Measurements from ENCODE around the gene SDE2.

The SDE2 gene

GRCh38 chr1:225995919-225996864 lies 3.0 kb downstream of the SDE2 start:
- H2AFZ ChIP-seq (ENCODE audit: low read depth, low read length, severe bottlenecking): no peak overlapping the region
- peaks cover 18% of the 10 kb centered on the region; the same call in 1 of the 2 replicates for H3K36me3 ChIP-seq (ENCODE audit: low read length)
- H3K9me2 ChIP-seq (replicated peaks; ENCODE audit: insufficient read depth, low read length): no peaks in the 10 kb centered on the region
- H3K27me3 ChIP-seq (ENCODE audit: low read length): no peaks in the 10 kb centered on the region
- no peaks in the 10 kb centered on the region for H3K9me3 ChIP-seq (ENCODE audit: insufficient read depth, low read length)
- peak overlapping the region; percentile 70 for H3K27ac ChIP-seq (ENCODE audit: low read depth, low read length)
- peak overlapping the region; percentile 93 for H3K4me2 ChIP-seq (ENCODE audit: low read depth, low read length, poor library complexity, severe bottlenecking)
- H3K79me2 ChIP-seq (ENCODE audit: insufficient read depth, low read length): peaks cover 54% of the 10 kb centered on the region
- TF ChIP-seq CTCF (IDR thresholded peaks at IDR 0.05; ENCODE audit: insufficient read depth, low read length, poor library complexity, severe bottlenecking) (no peak), EZH2phosphoT487 (conservative IDR thresholded peaks at IDR 0.05; ENCODE audit: low read length) (no peak)
- peak overlapping the region; percentile 73 for H3K9ac ChIP-seq (ENCODE audit: low read length)
- peak overlapping the region; percentile 71 for H3K4me3 ChIP-seq (ENCODE audit: insufficient read depth, low read length, poor library complexity, severe bottlenecking)
- no peaks in the 10 kb centered on the region; the same call in 1 of the 2 replicates for H4K20me1 ChIP-seq (ENCODE audit: low read depth, low read length)
- H3F3A ChIP-seq (ENCODE audit: insufficient read depth): peaks cover 17% of the 10 kb centered on the region

- Histone ChIP-seq H3K27me3 (ENCODE audit: low read length) (no peaks in the 10 kb centered on the region), H3K4me2 (ENCODE audit: low read depth, low read length, poor library complexity, severe bottlenecking) (no peak overlapping the region), H3K9me3 (ENCODE audit: insufficient read depth, low read length) (no peaks in the 10 kb centered on the region), H3K79me2 (ENCODE audit: insufficient read depth, low read length) (peaks cover 33% of the 10 kb centered on the region), H3K27ac (ENCODE audit: low read depth, low read length) (no peak overlapping the region), H3K36me3 (ENCODE audit: low read length) (peaks cover 40% of the 10 kb centered on the region), H3K9me2 (replicated peaks; ENCODE audit: insufficient read depth, low read length) (no peaks in the 10 kb centered on the region), H2AFZ (ENCODE audit: low read depth, low read length, severe bottlenecking) (no peak overlapping the region), H4K20me1 (ENCODE audit: low read depth, low read length) (no peaks in the 10 kb centered on the region; the same call in 1 of the 2 replicates), H3K4me3 (ENCODE audit: insufficient read depth, low read length, poor library complexity, severe bottlenecking) (no peak overlapping the region), H3F3A (ENCODE audit: insufficient read depth) (peaks cover 12% of the 10 kb centered on the region), H3K9ac (ENCODE audit: low read length) (no peak overlapping the region)
- no peak for TF ChIP-seq EZH2phosphoT487 (conservative IDR thresholded peaks at IDR 0.05; ENCODE audit: low read length)
- TF ChIP-seq CTCF (IDR thresholded peaks at IDR 0.05; ENCODE audit: insufficient read depth, low read length, poor library complexity, severe bottlenecking): no peak
Measured at GRCh38 chr1:225990705-225991464, 8.3 kb downstream of the SDE2 start.

- Histone ChIP-seq H3K9me2 (replicated peaks; ENCODE audit: insufficient read depth, low read length) (no peaks in the 10 kb centered on the region), H3K79me2 (ENCODE audit: insufficient read depth, low read length) (peaks cover 14% of the 10 kb centered on the region), H3K4me2 (ENCODE audit: low read depth, low read length, poor library complexity, severe bottlenecking) (no peak overlapping the region), H3K9ac (ENCODE audit: low read length) (no peak overlapping the region), H3K36me3 (ENCODE audit: low read length) (peaks cover 58% of the 10 kb centered on the region), H3F3A (ENCODE audit: insufficient read depth) (peaks cover 14% of the 10 kb centered on the region), H2AFZ (ENCODE audit: low read depth, low read length, severe bottlenecking) (no peak overlapping the region), H4K20me1 (ENCODE audit: low read depth, low read length) (no peaks in the 10 kb centered on the region), H3K4me3 (ENCODE audit: insufficient read depth, low read length, poor library complexity, severe bottlenecking) (no peak overlapping the region), H3K27ac (ENCODE audit: low read depth, low read length) (no peak overlapping the region), H3K27me3 (ENCODE audit: low read length) (no peaks in the 10 kb centered on the region), H3K9me3 (ENCODE audit: insufficient read depth, low read length) (no peaks in the 10 kb centered on the region)
- TF ChIP-seq EZH2phosphoT487 (conservative IDR thresholded peaks at IDR 0.05; ENCODE audit: low read length) (no peak), CTCF (IDR thresholded peaks at IDR 0.05; ENCODE audit: insufficient read depth, low read length, poor library complexity, severe bottlenecking) (peak; percentile 74)
Measured at GRCh38 chr1:225987491-225988316, 11.4 kb downstream of the SDE2 start.
